ENCODE measurements around the gene NLRP6. TPM values are rescaled to one million over a fixed set of nuclear protein-coding genes. Genes with fewer than 3 reads are reported as not detected.
"Not testable (repeated sequence)": the region's sequence is repeated elsewhere in the genome, so short reads cannot be mapped to it uniquely, and the experiment has no call there.

The NLRP6 gene
- total RNA-seq, 1 donor from 2014 or later, result not detected

DNA sequence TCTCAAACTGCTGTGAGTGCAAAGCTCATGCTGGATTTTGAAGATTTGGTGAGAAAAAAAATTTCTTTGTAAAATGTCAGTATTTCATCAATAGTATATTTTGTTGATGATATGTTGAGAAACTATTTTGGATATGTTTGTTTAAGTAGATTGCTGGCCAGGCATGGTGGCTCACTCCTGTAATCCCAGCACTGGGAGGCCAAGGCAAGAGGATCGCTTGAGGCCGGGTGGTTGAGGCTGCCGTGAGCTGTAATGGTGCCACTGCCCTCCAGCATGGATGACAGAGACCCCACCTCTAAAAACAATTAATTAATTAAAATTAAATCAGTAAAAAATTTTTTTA lies 49.3 kb downstream of the NLRP6 start:
- Mint-ChIP-seq H3K9me3 (ENCODE audit: unreplicated experiment) (no peaks in the 10 kb centered on the region), H3K27me3 (ENCODE audit: unreplicated experiment) (no peaks in the 10 kb centered on the region), H3K4me1 (ENCODE audit: unreplicated experiment) (peaks cover 51% of the 10 kb centered on the region), H3K4me3 (ENCODE audit: unreplicated experiment) (peak overlapping the region; percentile 38), H3K27ac (ENCODE audit: unreplicated experiment) (peak overlapping the region; percentile 86), H3K36me3 (ENCODE audit: unreplicated experiment) (no peaks in the 10 kb centered on the region)
- TF ChIP-seq, protein P1, sequence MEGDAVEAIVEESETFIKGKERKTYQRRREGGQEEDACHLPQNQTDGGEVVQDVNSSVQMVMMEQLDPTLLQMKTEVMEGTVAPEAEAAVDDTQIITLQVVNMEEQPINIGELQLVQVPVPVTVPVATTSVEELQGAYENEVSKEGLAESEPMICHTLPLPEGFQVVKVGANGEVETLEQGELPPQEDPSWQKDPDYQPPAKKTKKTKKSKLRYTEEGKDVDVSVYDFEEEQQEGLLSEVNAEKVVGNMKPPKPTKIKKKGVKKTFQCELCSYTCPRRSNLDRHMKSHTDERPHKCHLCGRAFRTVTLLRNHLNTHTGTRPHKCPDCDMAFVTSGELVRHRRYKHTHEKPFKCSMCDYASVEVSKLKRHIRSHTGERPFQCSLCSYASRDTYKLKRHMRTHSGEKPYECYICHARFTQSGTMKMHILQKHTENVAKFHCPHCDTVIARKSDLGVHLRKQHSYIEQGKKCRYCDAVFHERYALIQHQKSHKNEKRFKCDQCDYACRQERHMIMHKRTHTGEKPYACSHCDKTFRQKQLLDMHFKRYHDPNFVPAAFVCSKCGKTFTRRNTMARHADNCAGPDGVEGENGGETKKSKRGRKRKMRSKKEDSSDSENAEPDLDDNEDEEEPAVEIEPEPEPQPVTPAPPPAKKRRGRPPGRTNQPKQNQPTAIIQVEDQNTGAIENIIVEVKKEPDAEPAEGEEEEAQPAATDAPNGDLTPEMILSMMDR (IDR thresholded peaks at IDR 0.05), result no peak
- DNase-seq (ENCODE audit: extremely low spot score, unreplicated experiment), result no peak

DNA sequence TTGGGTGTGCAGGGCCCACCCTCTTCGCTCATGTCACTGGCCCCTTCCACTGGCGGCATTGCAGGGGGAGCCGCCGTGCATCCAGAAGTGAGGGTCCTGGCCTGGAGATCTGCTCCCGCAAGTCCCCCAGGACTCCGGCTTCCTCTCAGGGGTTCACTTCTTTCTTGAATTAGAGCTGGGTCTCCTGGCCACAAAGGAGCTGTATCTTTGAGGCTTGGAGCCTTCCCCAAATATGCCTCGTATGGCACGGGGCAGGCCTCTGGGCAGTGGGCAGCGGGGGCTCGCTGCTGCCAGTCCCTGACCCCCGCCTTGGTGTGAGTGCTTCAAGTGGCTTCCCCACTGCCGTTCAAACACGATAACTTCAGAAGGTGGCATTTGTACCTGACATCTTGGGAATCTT lies 49.8 kb downstream of the NLRP6 start:
- H3K9me3 Mint-ChIP-seq (ENCODE audit: unreplicated experiment), result no peaks in the 10 kb centered on the region
- H3K4me3 Mint-ChIP-seq (ENCODE audit: unreplicated experiment), result no peak overlapping the region
- H3K36me3 Mint-ChIP-seq (ENCODE audit: unreplicated experiment), result no peaks in the 10 kb centered on the region
- H3K27me3 Mint-ChIP-seq (ENCODE audit: unreplicated experiment), result no peaks in the 10 kb centered on the region
- no peak overlapping the region for H3K27ac Mint-ChIP-seq (ENCODE audit: unreplicated experiment)
- peaks cover 51% of the 10 kb centered on the region for H3K4me1 Mint-ChIP-seq (ENCODE audit: unreplicated experiment)
- no peak for DNase-seq (ENCODE audit: extremely low spot score, unreplicated experiment)
- TF ChIP-seq, protein P1 (IDR thresholded peaks at IDR 0.05), result no peak

GRCh38 chr11:328516-329100 lies 50.4 kb downstream of the NLRP6 start:
- not testable (repeated sequence) for H3K4me3 Mint-ChIP-seq (ENCODE audit: unreplicated experiment); H3K27ac Mint-ChIP-seq (ENCODE audit: unreplicated experiment); H3K27me3 Mint-ChIP-seq (ENCODE audit: unreplicated experiment); H3K36me3 Mint-ChIP-seq (ENCODE audit: unreplicated experiment); H3K9me3 Mint-ChIP-seq (ENCODE audit: unreplicated experiment); DNase-seq (ENCODE audit: extremely low spot score, unreplicated experiment)
- peaks cover 53% of the 10 kb centered on the region for H3K4me1 Mint-ChIP-seq (ENCODE audit: unreplicated experiment)

- no peak overlapping the region for H3K27ac Mint-ChIP-seq (ENCODE audit: unreplicated experiment)
These were observed 51.7 kb downstream of the NLRP6 start for GRCh38 chr11:329886-330253.

GRCh38 chr11:330307-330693 lies 52.1 kb downstream of the NLRP6 start:
- Mint-ChIP-seq H3K27ac (ENCODE audit: unreplicated experiment) (no peak overlapping the region), H3K36me3 (ENCODE audit: unreplicated experiment) (no peaks in the 10 kb centered on the region), H3K27me3 (ENCODE audit: unreplicated experiment) (no peaks in the 10 kb centered on the region), H3K4me1 (ENCODE audit: unreplicated experiment) (peaks cover 59% of the 10 kb centered on the region), H3K4me3 (ENCODE audit: unreplicated experiment) (no peak overlapping the region), H3K9me3 (ENCODE audit: unreplicated experiment) (no peaks in the 10 kb centered on the region)
- TF ChIP-seq, protein P1 (IDR thresholded peaks at IDR 0.05), result no peak
- no peak for DNase-seq (ENCODE audit: extremely low spot score, unreplicated experiment)

More at GRCh38 chr11:329886-330253, 51.7 kb downstream of the NLRP6 start:
- no peak for DNase-seq (ENCODE audit: extremely low spot score, unreplicated experiment)
- Mint-ChIP-seq H3K9me3 (ENCODE audit: unreplicated experiment) (no peaks in the 10 kb centered on the region), H3K27me3 (ENCODE audit: unreplicated experiment) (no peaks in the 10 kb centered on the region), H3K4me3 (ENCODE audit: unreplicated experiment) (no peak overlapping the region), H3K4me1 (ENCODE audit: unreplicated experiment) (peaks cover 57% of the 10 kb centered on the region), H3K36me3 (ENCODE audit: unreplicated experiment) (no peaks in the 10 kb centered on the region)
- TF ChIP-seq, protein P1 (IDR thresholded peaks at IDR 0.05), result no peak
